Esophagus squamous epithelium (tissue), 4 donors: ENCODE data around the gene MIEF1.

Experiments used
- POLR2A ChIP-seq, 4 donors: fragments of 450-650 bp; IDR thresholded peaks; one replicate each; pipeline ENCODE4 v1.6.1; 2017; ENCODE audit warnings: antibody characterized with exemption in 4 of 4, mild to moderate bottlenecking in 4 of 4, moderate library complexity in 3 of 4
- TF ChIP-seq, protein P1 (sequence below), 6 experiments: fragments of 450-650 bp in 4 of 6; fragments of 200-600 bp in 2 of 6; sonication (generic) in 2 of 6; IDR thresholded peaks; one replicate each; pipeline ENCODE4 v1.5.1; 2016 to 2019; ENCODE audit warnings: antibody characterized with exemption in 6 of 6, mild to moderate bottlenecking in 4 of 6, moderate library complexity in 4 of 6

GRCh38 chr22:39476664-39477063, 25.4 kb upstream of the MIEF1 start:
- TF ChIP-seq, protein P1, sequence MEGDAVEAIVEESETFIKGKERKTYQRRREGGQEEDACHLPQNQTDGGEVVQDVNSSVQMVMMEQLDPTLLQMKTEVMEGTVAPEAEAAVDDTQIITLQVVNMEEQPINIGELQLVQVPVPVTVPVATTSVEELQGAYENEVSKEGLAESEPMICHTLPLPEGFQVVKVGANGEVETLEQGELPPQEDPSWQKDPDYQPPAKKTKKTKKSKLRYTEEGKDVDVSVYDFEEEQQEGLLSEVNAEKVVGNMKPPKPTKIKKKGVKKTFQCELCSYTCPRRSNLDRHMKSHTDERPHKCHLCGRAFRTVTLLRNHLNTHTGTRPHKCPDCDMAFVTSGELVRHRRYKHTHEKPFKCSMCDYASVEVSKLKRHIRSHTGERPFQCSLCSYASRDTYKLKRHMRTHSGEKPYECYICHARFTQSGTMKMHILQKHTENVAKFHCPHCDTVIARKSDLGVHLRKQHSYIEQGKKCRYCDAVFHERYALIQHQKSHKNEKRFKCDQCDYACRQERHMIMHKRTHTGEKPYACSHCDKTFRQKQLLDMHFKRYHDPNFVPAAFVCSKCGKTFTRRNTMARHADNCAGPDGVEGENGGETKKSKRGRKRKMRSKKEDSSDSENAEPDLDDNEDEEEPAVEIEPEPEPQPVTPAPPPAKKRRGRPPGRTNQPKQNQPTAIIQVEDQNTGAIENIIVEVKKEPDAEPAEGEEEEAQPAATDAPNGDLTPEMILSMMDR (IDR thresholded peaks at IDR 0.05) = no peak
- TF ChIP-seq POLR2A (IDR thresholded peaks at IDR 0.05) = no peak
